Epithelial cell of umbilical artery (primary cell): ENCODE data around the gene PCGF5. TPM values are rescaled to one million over a fixed set of nuclear protein-coding genes. Genes with fewer than 3 reads are reported as not detected.

Experiments used
- total RNA-seq: library from RNA; depleted of rRNA; stranded (reverse); fragments of >200 nt; gene quantifications from 2 replicates; pipeline ENCODE4 v1.2.3, GENCODE V29; 2014

Gene PCGF5
- 17.5 and 29.5 TPM in 2 replicates for total RNA-seq

GRCh38 chr10:91220194-91220953, at the start of gene PCGF5:
Gene PCGF5, plus strand, starts transcription at chr10:91220663. Its CDS starts 2,209 bp downstream, at chr10:91222872.

Other genes with a start within 250 kb of the PCGF5 start
- 3.9 and 7.3 TPM in 2 replicates for gene HECTD2, start 189.7 kb downstream of the PCGF5 start, total RNA-seq